H1 (cell line): Measurements from ENCODE around the gene CADM1. TPM values are rescaled to one million over a fixed set of nuclear protein-coding genes. Genes with fewer than 3 reads are reported as not detected.
A peak's percentile ranks its signal among the peaks of the same experiment; 100 is the strongest.

ENCODE experiments used
- CBX5 ChIP-seq: fragments of 300-800, 300-1000 bp; sonication (generic); IDR thresholded peaks from 2 replicates; pipeline ENCODE4 v1.7.1; 2016; ENCODE audit warnings: antibody characterized with exemption, low read length, low read depth
- CHD7 ChIP-seq: fragments of 300-600 bp; sonication (generic); IDR thresholded peaks from 2 replicates; pipeline ENCODE4 v1.7.1; 2012; ENCODE audit warnings: low read length, moderate library complexity, mild to moderate bottlenecking, inconsistent platforms; ENCODE audit not compliant: insufficient replicate concordance
- KDM4A ChIP-seq: IDR thresholded peaks from one replicate; pipeline ENCODE4 v1.7.1; 2012; ENCODE audit warnings: low read depth, mild to moderate bottlenecking, moderate library complexity, low read length, inconsistent platforms; ENCODE audit not compliant: severe bottlenecking
- POLR2A ChIP-seq, 2 experiments: IDR thresholded peaks; 1 replicate in 1 of 2; 2 replicates in 1 of 2; pipeline ENCODE4 v1.6.1; 2011; ENCODE audit warnings: low read depth in 2 of 2, low read length in 2 of 2, mild to moderate bottlenecking in 2 of 2; ENCODE audit errors: control extremely low read depth in 1 of 2
- POU5F1 ChIP-seq: IDR thresholded peaks from 2 replicates; pipeline ENCODE4 v1.6.1; 2011; ENCODE audit warnings: low read depth, mild to moderate bottlenecking, low read length, moderate library complexity
- RFX5 ChIP-seq: IDR thresholded peaks from 2 replicates; pipeline ENCODE4 v1.6.1; 2011; ENCODE audit warnings: low read depth, low read length, improper control_type of control experiment, borderline replicate concordance
- SP2 ChIP-seq: IDR thresholded peaks from 2 replicates; pipeline ENCODE4 v1.6.1; 2012; ENCODE audit warnings: mild to moderate bottlenecking, low read length, inconsistent platforms
- USF2 ChIP-seq: IDR thresholded peaks from 2 replicates; pipeline ENCODE4 v1.6.1; 2011; ENCODE audit warnings: low read length, improper control_type of control experiment
- YY1 ChIP-seq: IDR thresholded peaks from 2 replicates; pipeline ENCODE4 v1.6.1; 2011; ENCODE audit warnings: low read depth, mild to moderate bottlenecking, low read length
- polyA plus RNA-seq, 7 experiments: library from polyadenylated mRNA; depleted of rRNA in 3 of 7; stranded (reverse) in 5 of 7; unstranded in 2 of 7; fragments of >200 nt in 5 of 7; fragments of 200-250 nt in 2 of 7; gene quantifications; 1 replicate in 5 of 7; 2 replicates in 1 of 7; 4 replicates in 1 of 7; pipeline versions ENCODE4 v1.2.1 to v1.2.3, GENCODE V29; 2011 to 2013; ENCODE audit warnings: missing spikeins in 2 of 7, mixed read lengths in 2 of 7
- total RNA-seq: library from RNA; stranded (reverse); fragmentation: NEBNext Ultra II Directional; extraction: Animal tissue kit (Norgen Biotek cat#: 25700); gene quantifications from 2 replicates; pipeline ENCODE4 v1.2.1, GENCODE V29; 2021

Gene CADM1
- total and polyA plus RNA-seq, 2 of the 8 experiments (the other 6 are each of a cell fraction or from before 2014, with no cell fraction given): 8.3 to 25.3 TPM

- no peak for TF ChIP-seq CHD7
- TF ChIP-seq KDM4A: peak; percentile 11
- TF ChIP-seq POLR2A (IDR thresholded peaks at IDR 0.05; ENCODE audit: control extremely low read depth in 1 of 2, low read depth in 2 of 2, low read length in 2 of 2): peak; percentile 89 to 90
- no peak for TF ChIP-seq CBX5
- TF ChIP-seq SP2: no peak
- TF ChIP-seq RFX5: no peak
- TF ChIP-seq POU5F1: no peak
- peak; percentile 23; the same call in 1 of the 2 replicates for TF ChIP-seq YY1
- no peak for TF ChIP-seq USF2
These were observed at the start of gene CADM1 (continued) for GRCh38 chr11:115504276-115505158.
